ENCODE data around the gene G6PC3. TPM values are rescaled to one million over a fixed set of nuclear protein-coding genes. Genes with fewer than 3 reads are reported as not detected.
A peak's percentile ranks its signal among the peaks of the same experiment; 100 is the strongest.

The G6PC3 gene
- total RNA-seq, 2 experiments from 2014 or later = 30.8 to 31.1 TPM

- Mint-ChIP-seq H3K4me1 (peaks cover 24% of the 10 kb centered on the region), H3K27me3 (no peaks in the 10 kb centered on the region), H3K36me3 (peaks cover 8% of the 10 kb centered on the region), H3K27ac (peak overlapping the region; percentile 44), H3K9me3 (no peaks in the 10 kb centered on the region), H3K4me3 (peak overlapping the region; percentile 93)
- DNase-seq = no peak
These were observed 1.2 kb downstream of the G6PC3 start for GRCh38 chr17:44071772-44072171.

GRCh38 chr17:44074231-44074910, 3.8 kb downstream of the G6PC3 start:
- H3K27me3 Mint-ChIP-seq = no peaks in the 10 kb centered on the region
- H3K36me3 Mint-ChIP-seq = peaks cover 8% of the 10 kb centered on the region
- H3K4me3 Mint-ChIP-seq = no peak overlapping the region
- no peak for DNase-seq
- no peak overlapping the region for H3K27ac Mint-ChIP-seq
- H3K4me1 Mint-ChIP-seq = peaks cover 18% of the 10 kb centered on the region
- H3K9me3 Mint-ChIP-seq = no peaks in the 10 kb centered on the region

- DNase-seq = no peak
- Mint-ChIP-seq H3K27ac (no peak overlapping the region), H3K9me3 (no peaks in the 10 kb centered on the region), H3K27me3 (no peaks in the 10 kb centered on the region), H3K36me3 (peaks cover 8% of the 10 kb centered on the region), H3K4me3 (no peak overlapping the region), H3K4me1 (peaks cover 15% of the 10 kb centered on the region)
These were observed 4.4 kb downstream of the G6PC3 start for GRCh38 chr17:44074911-44075285.

GRCh38 chr17:44075598-44076293, 5.2 kb downstream of the G6PC3 start:
- peaks cover 11% of the 10 kb centered on the region for H3K4me1 Mint-ChIP-seq

GRCh38 chr17:44076716-44077594, 6.4 kb downstream of the G6PC3 start:
- Mint-ChIP-seq H3K27me3 (no peaks in the 10 kb centered on the region), H3K4me3 (no peak overlapping the region), H3K4me1 (peaks cover 7% of the 10 kb centered on the region), H3K36me3 (peaks cover 6% of the 10 kb centered on the region), H3K9me3 (no peaks in the 10 kb centered on the region), H3K27ac (no peak overlapping the region)
- DNase-seq = no peak

More at GRCh38 chr17:44075598-44076293, 5.2 kb downstream of the G6PC3 start:
- Mint-ChIP-seq H3K36me3 (peaks cover 8% of the 10 kb centered on the region), H3K4me3 (no peak overlapping the region), H3K27me3 (no peaks in the 10 kb centered on the region), H3K9me3 (no peaks in the 10 kb centered on the region), H3K27ac (no peak overlapping the region)
- DNase-seq = no peak

- H3K4me3 Mint-ChIP-seq = no peak overlapping the region
- peak overlapping the region; percentile 13 for H3K27ac Mint-ChIP-seq
- DNase-seq = no peak
- no peaks in the 10 kb centered on the region for H3K27me3 Mint-ChIP-seq
- no peaks in the 10 kb centered on the region for H3K9me3 Mint-ChIP-seq
- H3K4me1 Mint-ChIP-seq = peaks cover 6% of the 10 kb centered on the region
- peaks cover 8% of the 10 kb centered on the region for H3K36me3 Mint-ChIP-seq
These were observed 7.0 kb downstream of the G6PC3 start for GRCh38 chr17:44077595-44077909.

GRCh38 chr17:44078412-44078811, 7.9 kb downstream of the G6PC3 start:
- no peak for DNase-seq
- H3K9me3 Mint-ChIP-seq = no peaks in the 10 kb centered on the region
- peaks cover 10% of the 10 kb centered on the region for H3K36me3 Mint-ChIP-seq
- no peak overlapping the region for H3K4me3 Mint-ChIP-seq
- H3K27ac Mint-ChIP-seq = no peak overlapping the region
- peaks cover 3% of the 10 kb centered on the region for H3K4me1 Mint-ChIP-seq
- no peaks in the 10 kb centered on the region for H3K27me3 Mint-ChIP-seq

- H3K27me3 Mint-ChIP-seq = no peaks in the 10 kb centered on the region
- no peaks in the 10 kb centered on the region for H3K4me1 Mint-ChIP-seq
- DNase-seq = no peak
- H3K4me3 Mint-ChIP-seq = no peak overlapping the region
- peaks cover 10% of the 10 kb centered on the region for H3K36me3 Mint-ChIP-seq
- H3K9me3 Mint-ChIP-seq = no peaks in the 10 kb centered on the region
- H3K27ac Mint-ChIP-seq = peak overlapping the region; percentile 51
These were observed 9.6 kb downstream of the G6PC3 start for GRCh38 chr17:44079877-44080821.

GRCh38 chr17:44081681-44082080, 11.1 kb downstream of the G6PC3 start:
- no peak overlapping the region for H3K27ac Mint-ChIP-seq
- H3K27me3 Mint-ChIP-seq = no peaks in the 10 kb centered on the region
- peaks cover 3% of the 10 kb centered on the region for H3K36me3 Mint-ChIP-seq
- no peak overlapping the region for H3K4me3 Mint-ChIP-seq
- H3K9me3 Mint-ChIP-seq = no peaks in the 10 kb centered on the region
- no peak for DNase-seq
- H3K4me1 Mint-ChIP-seq = peaks cover 6% of the 10 kb centered on the region

GRCh38 chr17:44082256-44082927, 11.9 kb downstream of the G6PC3 start:
- no peaks in the 10 kb centered on the region for H3K27me3 Mint-ChIP-seq
- H3K36me3 Mint-ChIP-seq = peaks cover 3% of the 10 kb centered on the region
- H3K4me3 Mint-ChIP-seq = no peak overlapping the region
- peaks cover 11% of the 10 kb centered on the region for H3K4me1 Mint-ChIP-seq
- no peak for DNase-seq
- no peak overlapping the region for H3K27ac Mint-ChIP-seq
- H3K9me3 Mint-ChIP-seq = no peaks in the 10 kb centered on the region

GRCh38 chr17:44083250-44083849, 12.8 kb downstream of the G6PC3 start:
- Mint-ChIP-seq H3K4me3 (no peak overlapping the region), H3K9me3 (no peaks in the 10 kb centered on the region), H3K27ac (no peak overlapping the region), H3K36me3 (peaks cover 3% of the 10 kb centered on the region), H3K4me1 (peaks cover 13% of the 10 kb centered on the region), H3K27me3 (no peaks in the 10 kb centered on the region)
- no peak for DNase-seq

GRCh38 chr17:44084131-44084538, 13.6 kb downstream of the G6PC3 start:
- Mint-ChIP-seq H3K27ac (no peak overlapping the region), H3K27me3 (no peaks in the 10 kb centered on the region), H3K4me3 (no peak overlapping the region), H3K4me1 (peaks cover 13% of the 10 kb centered on the region), H3K36me3 (peaks cover 7% of the 10 kb centered on the region), H3K9me3 (no peaks in the 10 kb centered on the region)
- DNase-seq = peak; percentile 51

GRCh38 chr17:44084921-44085320, 14.4 kb downstream of the G6PC3 start:
- H3K4me1 Mint-ChIP-seq = peaks cover 13% of the 10 kb centered on the region
- no peak overlapping the region for H3K27ac Mint-ChIP-seq
- peaks cover 7% of the 10 kb centered on the region for H3K36me3 Mint-ChIP-seq
- no peak overlapping the region for H3K4me3 Mint-ChIP-seq
- no peaks in the 10 kb centered on the region for H3K27me3 Mint-ChIP-seq
- DNase-seq = no peak
- H3K9me3 Mint-ChIP-seq = no peaks in the 10 kb centered on the region

GRCh38 chr17:44085908-44086307, 15.4 kb downstream of the G6PC3 start:
- peaks cover 13% of the 10 kb centered on the region for H3K4me1 Mint-ChIP-seq
- no peak for DNase-seq
- H3K27me3 Mint-ChIP-seq = no peaks in the 10 kb centered on the region
- H3K9me3 Mint-ChIP-seq = no peaks in the 10 kb centered on the region
- H3K36me3 Mint-ChIP-seq = peaks cover 7% of the 10 kb centered on the region
- no peak overlapping the region for H3K4me3 Mint-ChIP-seq
- H3K27ac Mint-ChIP-seq = peak overlapping the region; percentile 44

Data from activated naive CD8-positive, alpha-beta T cell treated with anti-CD3 and anti-CD28 coated beads for 36 hours (primary cell).